ENCODE measurements around the gene WBP11. TPM values are rescaled to one million over a fixed set of nuclear protein-coding genes. Genes with fewer than 3 reads are reported as not detected.

Gene WBP11
- total RNA-seq, 1 experiment from 2014 or later: 108 TPM

GRCh38 chr12:14777271-14777670 lies 26.0 kb downstream of the WBP11 start:
- Histone ChIP-seq H4K8ac (replicated peaks; ENCODE audit: insufficient read length, low read depth, low read length) (no peak overlapping the region), H3K79me1 (ENCODE audit: insufficient read depth, low read depth, low read length, poor library complexity, severe bottlenecking) (no peaks in the 10 kb centered on the region), H2BK120ac (ENCODE audit: low read depth, low read length, poor library complexity, severe bottlenecking) (no peak overlapping the region), H3K4me1 (ENCODE audit: insufficient read depth, low read length) (peaks cover 2% of the 10 kb centered on the region; the same call in 1 of the 2 replicates), H3K56ac (ENCODE audit: insufficient read length, low read depth, low read length) (no peak overlapping the region), H3K4me2 (ENCODE audit: insufficient read depth, insufficient read length, low read length) (no peak overlapping the region), H2AK5ac (ENCODE audit: insufficient read length, low read length) (no peak overlapping the region), H3T11ph (ENCODE audit: low read length) (no peak overlapping the region), H3K27ac (ENCODE audit: insufficient read length, low read depth, low read length) (no peak overlapping the region), H2BK20ac (ENCODE audit: low read depth, low read length, poor library complexity, severe bottlenecking) (no peak overlapping the region), H3K23me2 (ENCODE audit: insufficient read length, low read depth, low read length, poor library complexity, severe bottlenecking) (peaks cover 13% of the 10 kb centered on the region), H4K91ac (ENCODE audit: insufficient read length, low read depth, low read length) (no peak overlapping the region), H2BK5ac (ENCODE audit: insufficient read length, low read length) (no peak overlapping the region), H2AFZ (ENCODE audit: low read length) (no peak overlapping the region), H4K5ac (ENCODE audit: insufficient read length, low read depth, low read length) (no peak overlapping the region), H3K79me2 (ENCODE audit: insufficient read depth, low read length) (no peaks in the 10 kb centered on the region; the same call in 1 of the 2 replicates), H3K27me3 (ENCODE audit: insufficient read depth, low read length) (no peaks in the 10 kb centered on the region), H2BK15ac (ENCODE audit: low read depth, low read length) (no peak overlapping the region), H3K23ac (ENCODE audit: insufficient read length, low read depth, low read length) (no peak overlapping the region), H4K20me1 (ENCODE audit: control insufficient read depth, insufficient read depth, insufficient read length) (no peaks in the 10 kb centered on the region), H3K9ac (ENCODE audit: extremely low read depth, insufficient read length, low read length) (no peak overlapping the region), H3K18ac (ENCODE audit: insufficient read length, low read depth, low read length) (no peak overlapping the region), H3K4ac (ENCODE audit: low read depth, low read length) (no peak overlapping the region), H2BK12ac (ENCODE audit: insufficient read length, low read depth, low read length) (no peak overlapping the region), H3K9me3 (ENCODE audit: control insufficient read depth, low read depth, low read length) (no peaks in the 10 kb centered on the region), H3K14ac (ENCODE audit: insufficient read depth, low read length) (no peak overlapping the region)
- Mint-ChIP-seq H3K4me3 (no peak overlapping the region; a peak in 1 of 5 replicates), H3K9me3 (no peaks in the 10 kb centered on the region), H3K27me3 (ENCODE audit: low read depth) (no peaks in the 10 kb centered on the region), H3K4me1 (peaks cover 30 to 41% of the 10 kb centered on the region in 2 experiments), H3K27ac (no peak overlapping the region), H3K36me3 (ENCODE audit: insufficient read depth in 1 of 3, low read depth in 3 of 3) (no peaks in the 10 kb centered on the region)
- no CpG with 5 or more reads among the region's 3 CpGs for WGBS (ENCODE audit: extremely low coverage, insufficient read length, low lambda C conversion rate)
- DNase-seq: no peak
- no peak for TF ChIP-seq CTCF (conservative IDR thresholded peaks at IDR 0.05)

Measured in H9 (cell line).